ENCODE data around the gene PODN.

GRCh38 chr1:53112271-53112774 is 50.3 kb downstream of the PODN start:
- TF ChIP-seq GATA2 (IDR thresholded peaks at IDR 0.05; ENCODE audit: low read depth, low read length) = no peak
- no peak for TF ChIP-seq GATA3 (IDR thresholded peaks at IDR 0.05; ENCODE audit: low read depth, low read length)

All from SH-SY5Y (cell line).